NCI-H2029 (cell line): Measurements from ENCODE around the gene OR5D14.

ENCODE experiments used
- DNase-seq: peaks from one replicate; lab custom pipeline; 2025; lab: John Stamatoyannopoulos, UW

OR5D14 gene

DNA sequence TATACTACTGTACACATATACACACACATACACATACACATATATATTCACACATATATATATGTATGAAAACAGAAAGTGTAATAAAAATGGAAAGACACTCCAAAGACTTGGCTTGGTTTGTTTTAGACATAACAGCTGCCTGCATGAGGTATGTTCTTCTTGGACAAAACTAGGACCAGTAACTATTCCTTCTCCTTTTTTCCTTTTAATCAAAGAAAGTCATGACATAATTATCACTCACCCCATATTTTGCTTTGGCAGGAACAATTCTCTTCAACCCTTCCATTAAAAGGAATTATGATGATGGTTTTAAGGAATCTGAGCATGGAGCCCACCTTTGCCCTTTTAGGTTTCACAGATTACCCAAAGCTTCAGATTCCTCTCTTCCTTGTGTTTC is at the start of gene OR5D14:
Gene OR5D14 (plus strand): TSS at position 301 of the 400 bp plus-strand sequence. CDS start 0 bp downstream, at position 301.
- DNase-seq, result no peak

DNA sequence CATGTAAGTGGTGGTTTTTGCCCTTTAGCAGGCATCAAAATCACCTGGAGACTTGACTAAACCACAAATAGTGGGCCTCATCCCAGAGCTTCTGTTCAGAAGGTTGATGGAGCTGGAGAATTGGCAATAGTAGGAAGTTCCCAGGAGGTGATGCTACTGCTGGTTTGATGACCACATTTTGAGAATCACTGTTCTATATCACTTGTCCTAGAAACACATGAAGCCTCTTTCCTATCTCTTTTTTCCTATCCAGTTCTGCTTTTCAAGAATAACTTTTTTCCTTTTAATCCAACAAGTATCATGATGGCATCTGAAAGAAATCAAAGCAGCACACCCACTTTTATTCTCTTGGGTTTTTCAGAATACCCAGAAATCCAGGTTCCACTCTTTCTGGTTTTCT is 22.2 kb upstream of the OR5D14 start, which contains the start of gene OR5D13:
Gene OR5D13 (plus strand): TSS at position 301 of the 400 bp plus-strand sequence. CDS start 0 bp downstream, at position 301.
- DNase-seq, result no peak

DNA sequence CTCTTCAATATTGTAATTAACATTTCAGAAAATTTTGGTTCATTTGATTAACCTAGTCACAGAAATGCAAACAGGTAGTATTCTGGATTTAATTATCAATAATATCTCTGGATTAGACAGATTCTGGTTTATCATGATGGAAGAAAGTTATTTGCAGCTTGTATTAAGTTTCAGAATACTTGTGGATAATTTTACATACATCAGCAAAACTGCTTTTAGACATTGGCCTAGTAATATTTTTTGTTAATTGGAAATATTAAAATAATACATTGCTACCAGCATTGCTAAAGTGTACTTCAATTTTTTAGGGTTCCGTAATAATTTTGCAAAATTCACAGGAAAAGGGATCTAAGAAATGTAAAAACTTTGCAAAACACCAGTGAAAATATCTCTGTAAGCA is 3.8 kb upstream of the OR5D14 start:
- DNase-seq, result no peak

DNA sequence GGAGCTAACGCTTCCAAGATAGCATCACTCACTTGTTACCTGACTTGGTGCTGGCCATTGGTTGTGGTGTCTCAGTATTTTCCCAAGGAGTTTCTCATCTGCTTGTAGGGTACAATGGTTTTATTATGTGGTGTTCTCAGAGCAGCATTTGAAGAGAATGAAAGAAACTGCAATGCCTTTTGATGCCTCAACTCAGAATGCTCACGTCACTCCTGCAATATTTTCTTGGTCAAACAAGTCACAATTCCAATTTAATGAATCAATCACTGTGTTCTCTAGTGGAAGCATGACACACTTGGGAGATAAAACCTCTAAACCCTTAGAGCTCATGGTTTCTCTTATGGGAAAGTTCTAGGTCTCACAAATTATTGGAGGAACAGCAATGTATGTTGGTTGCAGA is 2.0 kb upstream of the OR5D14 start:
- DNase-seq, result no peak

DNA sequence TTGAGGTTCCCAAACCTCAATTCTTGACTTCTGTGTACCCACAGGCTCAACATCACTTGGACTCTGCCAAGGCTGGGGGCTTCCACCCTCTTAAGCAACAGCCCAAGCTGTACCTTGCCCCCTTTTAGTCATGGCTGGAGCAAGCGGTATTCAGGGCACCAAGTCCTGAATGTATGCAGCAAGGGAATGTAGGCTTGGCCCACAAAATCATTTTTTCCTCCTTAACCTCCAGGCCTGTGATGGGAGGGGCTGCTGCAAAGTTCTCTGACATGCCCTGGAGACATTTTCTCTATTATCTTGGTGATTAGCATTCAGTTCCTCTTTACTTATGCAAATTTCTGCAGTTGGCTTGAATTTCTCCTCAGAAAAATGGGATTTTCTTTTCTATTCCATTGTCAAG is 10.9 kb downstream of the OR5D14 start:
- DNase-seq, result no peak

DNA sequence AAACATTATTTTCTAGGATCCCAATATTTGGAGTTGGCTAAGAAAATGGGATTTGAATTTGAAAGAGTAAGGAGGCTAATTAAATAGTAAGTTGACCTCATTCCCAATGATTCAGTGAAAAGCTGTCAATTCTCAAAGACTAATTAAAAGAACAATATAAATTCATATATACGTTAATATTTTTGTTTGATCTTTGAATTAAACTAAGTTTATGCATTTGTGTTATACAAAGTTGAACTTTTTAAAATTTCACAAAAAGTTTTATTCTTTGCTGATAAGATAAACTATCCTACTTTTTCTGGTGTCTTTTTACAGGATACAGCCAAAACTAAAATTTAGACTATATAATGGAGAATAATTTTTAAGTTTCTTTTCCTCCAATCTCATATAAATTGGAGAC is 15.7 kb downstream of the OR5D14 start, which contains the start of gene OR5L1:
Gene OR5L1 (plus strand): TSS at position 301 of the 400 bp plus-strand sequence. CDS start 100 bp downstream, outside the sequence.
- DNase-seq, result no peak

DNA sequence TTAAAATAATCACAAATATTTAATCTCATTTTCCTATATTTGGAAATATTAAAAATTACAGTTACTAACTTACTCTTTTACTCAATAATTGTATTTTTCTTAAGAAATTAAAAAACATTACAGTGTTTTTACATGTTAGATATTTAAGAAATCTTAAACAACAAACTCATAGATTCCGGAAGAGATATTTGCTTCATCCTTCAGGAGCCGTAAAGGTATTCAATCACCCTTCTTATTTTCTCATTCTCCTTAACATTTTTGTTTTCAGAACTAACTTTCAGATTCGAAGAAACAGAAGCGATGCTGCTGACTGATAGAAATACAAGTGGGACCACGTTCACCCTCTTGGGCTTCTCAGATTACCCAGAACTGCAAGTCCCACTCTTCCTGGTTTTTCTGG is 24.0 kb downstream of the OR5D14 start, which contains the start of gene OR5D18:
Gene OR5D18 (plus strand): TSS at position 301 of the 400 bp plus-strand sequence. CDS start 0 bp downstream, at position 301.
- DNase-seq, result no peak

DNA sequence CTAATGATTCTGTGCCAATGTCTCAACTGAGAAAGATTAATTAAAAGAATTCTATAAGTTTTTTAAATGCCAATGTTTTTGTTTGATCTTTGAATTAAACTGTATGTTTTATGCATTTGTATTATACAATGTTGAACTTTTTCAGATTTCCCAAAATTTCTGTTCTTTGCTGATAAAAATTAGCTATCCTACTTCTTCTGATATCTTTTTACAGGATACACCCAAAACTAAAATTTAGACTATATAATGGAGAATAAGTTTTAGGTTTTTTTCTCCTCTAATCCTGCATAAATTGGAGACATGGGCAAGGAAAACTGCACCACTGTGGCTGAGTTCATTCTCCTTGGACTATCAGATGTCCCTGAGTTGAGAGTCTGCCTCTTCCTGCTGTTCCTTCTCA is 31.6 kb downstream of the OR5D14 start, which contains the start of gene OR5L2:
Gene OR5L2 (plus strand): TSS at position 301 of the 400 bp plus-strand sequence. CDS start 0 bp downstream, at position 301.
- DNase-seq, result no peak

DNA sequence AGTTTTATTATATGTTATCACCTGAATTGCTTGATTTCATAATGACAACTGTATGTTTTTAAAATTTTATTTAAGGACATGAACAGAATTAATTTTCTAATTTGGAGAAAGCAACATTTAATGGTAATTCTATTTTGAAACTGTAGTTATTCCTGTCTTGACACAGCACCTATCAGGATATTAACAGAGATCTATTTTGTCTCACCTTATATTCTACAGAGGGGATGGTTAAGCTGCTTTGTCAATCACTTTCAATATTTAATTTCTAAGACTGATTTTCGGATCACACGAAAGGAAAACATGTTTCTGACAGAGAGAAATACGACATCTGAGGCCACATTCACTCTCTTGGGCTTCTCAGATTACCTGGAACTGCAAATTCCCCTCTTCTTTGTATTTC is 43.1 kb downstream of the OR5D14 start, which contains the start of gene OR5D16:
Gene OR5D16 (plus strand): TSS at position 301 of the 400 bp plus-strand sequence. CDS start 0 bp downstream, at position 301.
- no peak for DNase-seq
